ENCODE data around the gene LAMP5. TPM values are rescaled to one million over a fixed set of nuclear protein-coding genes. Genes with fewer than 3 reads are reported as not detected.

The LAMP5 gene
- polyA plus RNA-seq, 3 donors = 5.3 to 8.1 (median 6.2) TPM

- DNase-seq = no peak
These were observed 17.9 kb downstream of the LAMP5 start for GRCh38 chr20:9532069-9532838.

- no peak for DNase-seq
These were observed 19.6 kb downstream of the LAMP5 start for GRCh38 chr20:9534025-9534424.

- DNase-seq = no peak
These were observed 21.1 kb downstream of the LAMP5 start for GRCh38 chr20:9535449-9535848.

GRCh38 chr20:9543214-9543613 is 28.8 kb downstream of the LAMP5 start:
- DNase-seq = no peak

- no peak for DNase-seq
These were observed 35.9 kb downstream of the LAMP5 start for GRCh38 chr20:9550283-9550682.

- no peak for DNase-seq
These were observed 36.5 kb downstream of the LAMP5 start for GRCh38 chr20:9550871-9551270.

- no peak for DNase-seq
These were observed 37.6 kb downstream of the LAMP5 start for GRCh38 chr20:9551808-9552550.

GRCh38 chr20:9555781-9556180 is 41.4 kb downstream of the LAMP5 start:
- DNase-seq = no peak

- no peak for DNase-seq
These were observed 43.0 kb downstream of the LAMP5 start for GRCh38 chr20:9557411-9557810.

GRCh38 chr20:9565910-9566550 is 51.6 kb downstream of the LAMP5 start:
- DNase-seq = no peak

GRCh38 chr20:9566977-9567376 is 52.6 kb downstream of the LAMP5 start:
- no peak for DNase-seq

GRCh38 chr20:9570612-9571011 is 56.2 kb downstream of the LAMP5 start:
- DNase-seq = no peak

- no peak for DNase-seq
These were observed 57.4 kb downstream of the LAMP5 start for GRCh38 chr20:9571783-9572182.

GRCh38 chr20:9572670-9573069 is 58.3 kb downstream of the LAMP5 start:
- DNase-seq = peak; percentile 29

- peak; percentile 57 for DNase-seq
These were observed 59.2 kb downstream of the LAMP5 start for GRCh38 chr20:9573335-9574151.

- DNase-seq = no peak
These were observed 59.8 kb downstream of the LAMP5 start for GRCh38 chr20:9574181-9574580.

GRCh38 chr20:9574776-9575175 is 60.4 kb downstream of the LAMP5 start:
- no peak for DNase-seq

- no peak for DNase-seq
These were observed 61.4 kb downstream of the LAMP5 start for GRCh38 chr20:9575836-9576235.

- DNase-seq = no peak
These were observed 62.3 kb downstream of the LAMP5 start for GRCh38 chr20:9576695-9577094.

- DNase-seq = no peak
These were observed 63.0 kb downstream of the LAMP5 start for GRCh38 chr20:9577397-9577796.

GRCh38 chr20:9578594-9578993 is 64.2 kb downstream of the LAMP5 start:
- DNase-seq = no peak
